OCI-LY1 (cell line): ENCODE measurements around the gene VRK1.

Experiments
- CTCF ChIP-seq: fragments of 200-600 bp; sonication (generic), shearing (Covaris generic); IDR thresholded peaks from 2 replicates; pipeline ENCODE4 v1.5.1; 2017; ENCODE audit warnings: mild to moderate bottlenecking, antibody characterized with exemption, low read length, moderate library complexity, mixed read lengths
- EZH2 ChIP-seq: fragments of 200-600 bp; sonication (generic), shearing (Covaris generic); IDR thresholded peaks from 2 replicates; pipeline ENCODE4 v1.8.0; 2017; ENCODE audit warnings: borderline replicate concordance, mixed run types, mild to moderate bottlenecking, antibody characterized with exemption, low read length, moderate library complexity, mixed read lengths

- TF ChIP-seq CTCF, result no peak
- no peak for TF ChIP-seq EZH2
Measured at GRCh38 chr14:96863986-96864330, 66.8 kb downstream of the VRK1 start.
